Measurements from ENCODE around the gene SLC13A3.

The SLC13A3 gene

GRCh38 chr20:46520976-46521579 is 130.2 kb downstream of the SLC13A3 start:
- peak; percentile 19 for DNase-seq (ENCODE audit: extremely low read depth, low read depth)
- peak; percentile 64 for TF ChIP-seq CTCF (IDR thresholded peaks at IDR 0.05; ENCODE audit: low read depth, low read length, missing control alignments)
- no peak overlapping the region for H3K4me3 ChIP-seq (replicated peaks; ENCODE audit: low read depth, low read length)

GRCh38 chr20:46520540-46520939 is 130.7 kb downstream of the SLC13A3 start:
- TF ChIP-seq CTCF (IDR thresholded peaks at IDR 0.05; ENCODE audit: low read depth, low read length, missing control alignments) = no peak
- H3K4me3 ChIP-seq (replicated peaks; ENCODE audit: low read depth, low read length) = no peak overlapping the region
- DNase-seq (ENCODE audit: extremely low read depth, low read depth) = no peak

GRCh38 chr20:46519471-46520068 is 131.7 kb downstream of the SLC13A3 start:
- no peak for DNase-seq (ENCODE audit: extremely low read depth, low read depth)
- no peak overlapping the region for H3K4me3 ChIP-seq (replicated peaks; ENCODE audit: low read depth, low read length)
- TF ChIP-seq CTCF (IDR thresholded peaks at IDR 0.05; ENCODE audit: low read depth, low read length, missing control alignments) = no peak

DNA sequence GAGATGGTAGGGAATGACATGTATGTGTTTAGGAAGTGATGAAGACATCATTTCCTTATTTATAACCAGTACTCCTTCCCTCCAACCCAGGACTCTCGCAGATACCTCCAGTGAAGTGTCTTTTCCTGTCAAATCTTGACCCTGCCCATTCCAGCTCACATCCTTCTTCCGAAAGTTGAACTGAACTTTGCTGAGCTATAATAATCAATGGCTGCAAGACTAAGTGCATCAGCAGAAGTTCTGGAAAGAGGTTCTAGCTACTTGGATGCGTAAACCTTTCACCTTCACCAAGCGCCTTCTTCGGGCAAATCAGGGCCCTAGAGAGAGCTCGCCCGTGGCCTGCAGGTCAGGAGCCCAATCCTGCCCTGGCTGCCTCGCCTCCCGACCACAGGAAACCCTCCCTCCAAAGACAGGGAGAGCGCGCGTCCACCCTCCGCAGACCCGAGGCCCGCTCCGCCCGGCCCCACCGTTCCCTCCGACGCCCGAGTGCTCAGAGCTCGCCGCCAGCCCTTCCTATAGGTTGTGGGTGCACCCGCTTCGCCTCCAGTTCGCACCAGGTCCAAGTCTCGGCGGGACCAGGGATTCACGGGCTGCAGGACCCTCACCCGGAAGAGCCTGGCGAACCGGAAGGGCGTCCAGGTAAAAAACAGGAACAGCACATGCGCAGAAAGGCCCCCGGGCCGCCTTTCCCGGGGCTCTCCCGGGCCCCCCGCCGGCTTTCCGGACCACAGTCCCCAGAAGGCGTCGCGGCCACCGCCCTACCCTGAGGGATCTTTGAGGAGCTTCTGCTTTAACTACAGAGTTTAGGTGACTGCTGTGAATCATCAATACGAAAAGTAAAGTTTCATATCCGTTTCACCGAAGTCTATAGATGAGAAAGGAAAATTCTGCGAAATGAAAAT is 138.1 kb downstream of the SLC13A3 start, which contains the start of gene ZNF334:
Gene ZNF334 (minus strand): TSS at position 617 of the 902 bp plus-strand sequence. CDS start 1,457 bp downstream, outside the sequence.
- peak within 1 kb of the TSS; percentile 49 for H3K4me3 ChIP-seq (replicated peaks; ENCODE audit: low read depth, low read length)
- DNase-seq (ENCODE audit: extremely low read depth, low read depth) = no peak
- TF ChIP-seq CTCF (IDR thresholded peaks at IDR 0.05; ENCODE audit: low read depth, low read length, missing control alignments) = no peak

DNA sequence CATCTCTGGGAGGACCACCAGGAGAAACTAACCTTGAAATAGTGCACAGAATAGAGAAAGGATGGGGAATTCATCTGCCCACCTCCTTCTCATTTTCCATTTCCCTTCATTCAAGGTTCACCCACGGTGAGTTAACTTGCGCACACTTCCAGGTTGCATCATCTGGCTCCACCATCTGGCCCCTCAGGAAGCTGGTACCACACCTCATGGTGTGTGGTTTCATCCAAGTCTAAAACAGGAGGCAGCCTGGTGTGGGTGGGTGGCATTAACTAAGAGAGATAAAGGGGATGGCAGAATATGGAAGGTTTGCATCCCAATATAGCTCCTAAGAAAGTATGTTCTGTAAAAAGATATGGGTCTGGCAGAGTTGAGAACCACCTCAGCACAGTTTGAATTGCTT is 141.7 kb downstream of the SLC13A3 start:
- H3K4me3 ChIP-seq (replicated peaks; ENCODE audit: low read depth, low read length) = no peak overlapping the region
- no peak for DNase-seq (ENCODE audit: extremely low read depth, low read depth)
- no peak for TF ChIP-seq CTCF (IDR thresholded peaks at IDR 0.05; ENCODE audit: low read depth, low read length, missing control alignments)
